Ishikawa (cell line): ENCODE measurements around the gene MLYCD.

Experiments used
- CEBPB ChIP-seq: IDR thresholded peaks from 2 replicates; pipeline ENCODE4 v1.6.1; 2012
- CREB1 ChIP-seq: IDR thresholded peaks from 2 replicates; pipeline ENCODE4 v1.6.1; 2012; ENCODE audit warnings: low read depth
- EGR1 ChIP-seq: IDR thresholded peaks from 2 replicates; pipeline ENCODE4 v1.6.1; 2012
- EP300 ChIP-seq: IDR thresholded peaks from 2 replicates; pipeline ENCODE4 v1.6.1; 2012; ENCODE audit warnings: borderline replicate concordance
- FOXM1 ChIP-seq: IDR thresholded peaks from 2 replicates; pipeline ENCODE4 v1.6.1; 2012; ENCODE audit warnings: low read depth, borderline replicate concordance
- MAX ChIP-seq: IDR thresholded peaks from 2 replicates; pipeline ENCODE4 v1.6.1; 2012
- NFIC ChIP-seq: IDR thresholded peaks from 2 replicates; pipeline ENCODE4 v1.6.1; 2012
- RAD21 ChIP-seq: IDR thresholded peaks from 2 replicates; pipeline ENCODE4 v1.6.1; 2012; ENCODE audit warnings: low read depth
- REST ChIP-seq: IDR thresholded peaks from 2 replicates; pipeline ENCODE4 v1.6.1; 2012; ENCODE audit warnings: low read depth, mild to moderate bottlenecking
- TAF1 ChIP-seq: IDR thresholded peaks from 2 replicates; pipeline ENCODE4 v1.6.1; 2012; ENCODE audit warnings: low read depth, mild to moderate bottlenecking
- TCF12 ChIP-seq: IDR thresholded peaks from 2 replicates; pipeline ENCODE4 v1.6.1; 2012; ENCODE audit warnings: low read depth
- TEAD4 ChIP-seq: IDR thresholded peaks from 2 replicates; pipeline ENCODE4 v1.6.1; 2012
- USF1 ChIP-seq: IDR thresholded peaks from 2 replicates; pipeline ENCODE4 v1.6.1; 2012
- YY1 ChIP-seq: IDR thresholded peaks from 2 replicates; pipeline ENCODE4 v1.6.1; 2012; ENCODE audit warnings: low read depth
- ZBTB7A ChIP-seq: IDR thresholded peaks from 2 replicates; pipeline ENCODE4 v1.6.1; 2012; ENCODE audit warnings: low read depth

MLYCD gene

GRCh38 chr16:83955218-83956130 is 56.6 kb downstream of the MLYCD start:
- peak; percentile 34; the same call in 1 of the 2 replicates for TF ChIP-seq NFIC
- no peak for TF ChIP-seq YY1

- TF ChIP-seq CEBPB: no peak
- peak; percentile 90 for TF ChIP-seq RAD21
- TF ChIP-seq REST: no peak
These were observed 57.7 kb downstream of the MLYCD start for GRCh38 chr16:83956336-83957289.

GRCh38 chr16:83957296-83957855 is 58.5 kb downstream of the MLYCD start:
- TF ChIP-seq TAF1: no peak
- TF ChIP-seq EGR1: no peak
- no peak for TF ChIP-seq RAD21

GRCh38 chr16:83958137-83958845 is 59.4 kb downstream of the MLYCD start:
- TF ChIP-seq TCF12 (no peak), REST (no peak), USF1 (no peak), ZBTB7A (no peak), NFIC (no peak), TEAD4 (no peak), EP300 (no peak), EGR1 (no peak), CEBPB (no peak), RAD21 (no peak), CREB1 (no peak), YY1 (no peak), FOXM1 (no peak), MAX (no peak), TAF1 (no peak)

- TF ChIP-seq TAF1 (no peak), USF1 (no peak)
These were observed 60.1 kb downstream of the MLYCD start for GRCh38 chr16:83958846-83959565.
